ENCODE results near the gene TSPAN18. TPM values are rescaled to one million over a fixed set of nuclear protein-coding genes. Genes with fewer than 3 reads are reported as not detected.

TSPAN18 gene
- total and polyA plus RNA-seq, 10 of the 15 experiments (the other 5 are each of a cell fraction or from before 2014, with no cell fraction given) = 0.02 to 0.77 (median 0.13) TPM; not detected in 1

DNA sequence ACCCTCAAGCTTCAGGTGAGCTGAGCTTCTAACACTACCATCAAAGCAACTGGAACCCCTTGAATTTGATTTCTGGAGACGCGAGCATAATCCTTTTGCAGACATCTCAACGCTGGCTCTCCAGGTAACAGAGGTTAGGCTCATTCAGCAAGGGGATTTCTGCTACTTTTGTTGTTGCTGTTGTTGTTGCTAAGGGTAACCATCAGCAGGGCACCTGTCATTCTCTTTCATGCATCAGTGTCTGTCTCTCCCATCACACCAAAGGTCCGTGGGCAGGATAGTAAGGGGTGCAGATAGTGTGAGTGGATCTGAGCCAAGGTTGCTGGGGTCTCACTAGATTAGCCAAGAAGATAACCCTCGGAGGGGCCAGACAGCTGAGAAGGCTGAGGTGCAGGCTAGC, 133.6 kb downstream of the TSPAN18 start:
- no TSS peak for BruUV-seq (replicated peaks)
- ChIA-PET RAD21 (ENCODE audit: unreplicated experiment) (no interaction called here), POLR2A (no interaction called here), CTCF (no interaction called here), SMC1A (ENCODE audit: uncharacterized antibody, unreplicated experiment) (no interaction called here)
- WGBS (ENCODE audit: insufficient coverage, insufficient replicate concordance, low lambda C conversion rate, missing lambda C conversion rate) = 72% methylated on average over 5 of the region's 5 CpGs
- no peaks in the 10 kb centered on the region for H4K20me1 ChIP-seq (ENCODE audit: control insufficient read depth, insufficient read depth)
- TF ChIP-seq, protein P1, sequence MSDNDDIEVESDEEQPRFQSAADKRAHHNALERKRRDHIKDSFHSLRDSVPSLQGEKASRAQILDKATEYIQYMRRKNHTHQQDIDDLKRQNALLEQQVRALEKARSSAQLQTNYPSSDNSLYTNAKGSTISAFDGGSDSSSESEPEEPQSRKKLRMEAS (IDR thresholded peaks at IDR 0.05; ENCODE audit: low read depth, low read length) = no peak
- TF ChIP-seq SUZ12 (IDR thresholded peaks at IDR 0.05; ENCODE audit: unreplicated experiment) (no peak), PAX5 (IDR thresholded peaks at IDR 0.05; ENCODE audit: borderline replicate concordance, low read depth, low read length) (no peak), IKZF1 (conservative IDR thresholded peaks at IDR 0.05) (no peak)
- TF ChIP-seq, protein P2, sequence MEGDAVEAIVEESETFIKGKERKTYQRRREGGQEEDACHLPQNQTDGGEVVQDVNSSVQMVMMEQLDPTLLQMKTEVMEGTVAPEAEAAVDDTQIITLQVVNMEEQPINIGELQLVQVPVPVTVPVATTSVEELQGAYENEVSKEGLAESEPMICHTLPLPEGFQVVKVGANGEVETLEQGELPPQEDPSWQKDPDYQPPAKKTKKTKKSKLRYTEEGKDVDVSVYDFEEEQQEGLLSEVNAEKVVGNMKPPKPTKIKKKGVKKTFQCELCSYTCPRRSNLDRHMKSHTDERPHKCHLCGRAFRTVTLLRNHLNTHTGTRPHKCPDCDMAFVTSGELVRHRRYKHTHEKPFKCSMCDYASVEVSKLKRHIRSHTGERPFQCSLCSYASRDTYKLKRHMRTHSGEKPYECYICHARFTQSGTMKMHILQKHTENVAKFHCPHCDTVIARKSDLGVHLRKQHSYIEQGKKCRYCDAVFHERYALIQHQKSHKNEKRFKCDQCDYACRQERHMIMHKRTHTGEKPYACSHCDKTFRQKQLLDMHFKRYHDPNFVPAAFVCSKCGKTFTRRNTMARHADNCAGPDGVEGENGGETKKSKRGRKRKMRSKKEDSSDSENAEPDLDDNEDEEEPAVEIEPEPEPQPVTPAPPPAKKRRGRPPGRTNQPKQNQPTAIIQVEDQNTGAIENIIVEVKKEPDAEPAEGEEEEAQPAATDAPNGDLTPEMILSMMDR (IDR thresholded peaks at IDR 0.05 in 2 of 3, conservative IDR thresholded peaks at IDR 0.05 in 1 of 3; ENCODE audit: control insufficient read depth in 2 of 3, extremely low read depth in 1 of 3, insufficient read depth in 1 of 3, low read depth in 3 of 3, low read length in 3 of 3) = no peak
- TF ChIP-seq, protein P3, sequence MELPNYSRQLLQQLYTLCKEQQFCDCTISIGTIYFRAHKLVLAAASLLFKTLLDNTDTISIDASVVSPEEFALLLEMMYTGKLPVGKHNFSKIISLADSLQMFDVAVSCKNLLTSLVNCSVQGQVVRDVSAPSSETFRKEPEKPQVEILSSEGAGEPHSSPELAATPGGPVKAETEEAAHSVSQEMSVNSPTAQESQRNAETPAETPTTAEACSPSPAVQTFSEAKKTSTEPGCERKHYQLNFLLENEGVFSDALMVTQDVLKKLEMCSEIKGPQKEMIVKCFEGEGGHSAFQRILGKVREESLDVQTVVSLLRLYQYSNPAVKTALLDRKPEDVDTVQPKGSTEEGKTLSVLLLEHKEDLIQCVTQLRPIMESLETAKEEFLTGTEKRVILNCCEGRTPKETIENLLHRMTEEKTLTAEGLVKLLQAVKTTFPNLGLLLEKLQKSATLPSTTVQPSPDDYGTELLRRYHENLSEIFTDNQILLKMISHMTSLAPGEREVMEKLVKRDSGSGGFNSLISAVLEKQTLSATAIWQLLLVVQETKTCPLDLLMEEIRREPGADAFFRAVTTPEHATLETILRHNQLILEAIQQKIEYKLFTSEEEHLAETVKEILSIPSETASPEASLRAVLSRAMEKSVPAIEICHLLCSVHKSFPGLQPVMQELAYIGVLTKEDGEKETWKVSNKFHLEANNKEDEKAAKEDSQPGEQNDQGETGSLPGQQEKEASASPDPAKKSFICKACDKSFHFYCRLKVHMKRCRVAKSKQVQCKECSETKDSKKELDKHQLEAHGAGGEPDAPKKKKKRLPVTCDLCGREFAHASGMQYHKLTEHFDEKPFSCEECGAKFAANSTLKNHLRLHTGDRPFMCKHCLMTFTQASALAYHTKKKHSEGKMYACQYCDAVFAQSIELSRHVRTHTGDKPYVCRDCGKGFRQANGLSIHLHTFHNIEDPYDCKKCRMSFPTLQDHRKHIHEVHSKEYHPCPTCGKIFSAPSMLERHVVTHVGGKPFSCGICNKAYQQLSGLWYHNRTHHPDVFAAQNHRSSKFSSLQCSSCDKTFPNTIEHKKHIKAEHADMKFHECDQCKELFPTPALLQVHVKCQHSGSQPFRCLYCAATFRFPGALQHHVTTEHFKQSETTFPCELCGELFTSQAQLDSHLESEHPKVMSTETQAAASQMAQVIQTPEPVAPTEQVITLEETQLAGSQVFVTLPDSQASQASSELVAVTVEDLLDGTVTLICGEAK (IDR thresholded peaks at IDR 0.05; ENCODE audit: borderline replicate concordance) = no peak
- TF ChIP-seq, protein P4, sequence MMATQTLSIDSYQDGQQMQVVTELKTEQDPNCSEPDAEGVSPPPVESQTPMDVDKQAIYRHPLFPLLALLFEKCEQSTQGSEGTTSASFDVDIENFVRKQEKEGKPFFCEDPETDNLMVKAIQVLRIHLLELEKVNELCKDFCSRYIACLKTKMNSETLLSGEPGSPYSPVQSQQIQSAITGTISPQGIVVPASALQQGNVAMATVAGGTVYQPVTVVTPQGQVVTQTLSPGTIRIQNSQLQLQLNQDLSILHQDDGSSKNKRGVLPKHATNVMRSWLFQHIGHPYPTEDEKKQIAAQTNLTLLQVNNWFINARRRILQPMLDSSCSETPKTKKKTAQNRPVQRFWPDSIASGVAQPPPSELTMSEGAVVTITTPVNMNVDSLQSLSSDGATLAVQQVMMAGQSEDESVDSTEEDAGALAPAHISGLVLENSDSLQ (IDR thresholded peaks at IDR 0.05) = peak; percentile 42; the same call in 1 of the 2 replicates
- no peaks in the 10 kb centered on the region for H3K79me2 ChIP-seq (ENCODE audit: control insufficient read depth, insufficient read depth, low read length)
- H3K27ac ChIP-seq (ENCODE audit: control insufficient read depth, insufficient read depth) = no peak overlapping the region
- H3K4me3 ChIP-seq = no peak overlapping the region
- H3K9ac ChIP-seq (ENCODE audit: control insufficient read depth, insufficient read depth, low read length) = no peak overlapping the region
- FAIRE-seq = no peak
- in situ Hi-C loops (cut with MboI) = no loop called here
- ATAC-seq = no peak
- DNase-seq (ENCODE audit: low read depth, low spot score) = no peak
- H2AFZ ChIP-seq (ENCODE audit: control insufficient read depth, low read depth, low read length) = no peak overlapping the region
- H3K36me3 ChIP-seq (ENCODE audit: control insufficient read depth in 2 of 2, insufficient read depth in 2 of 2, low read length in 1 of 2) = no peaks in the 10 kb centered on the region
- H3K4me1 ChIP-seq (ENCODE audit: control insufficient read depth, insufficient read depth, low read length) = peaks cover 15% of the 10 kb centered on the region
- no peaks in the 10 kb centered on the region; the same call in 2 of the 3 replicates for H3K9me3 ChIP-seq (replicated peaks; ENCODE audit: control insufficient read depth, insufficient read depth, low read length)
- intact Hi-C loops (cut with micrococcal nuclease; ENCODE audit: unreplicated experiment) = loop anchor here (5.0 kb wide), 1 partner anchor 293 kb away; the partner anchor contains the start of gene CD82
- no peak overlapping the region for H3K4me2 ChIP-seq (ENCODE audit: control insufficient read depth, insufficient read depth)
- H3K27me3 ChIP-seq (replicated peaks in 1 of 2; ENCODE audit: control insufficient read depth in 2 of 2, insufficient read depth in 2 of 2, low read length in 1 of 2) = no peaks in the 10 kb centered on the region; a peak in 2 of 4 replicates
